Cardiac septum (tissue), 1 donor: Measurements from ENCODE around the gene CFAP57. TPM values are rescaled to one million over a fixed set of nuclear protein-coding genes. Genes with fewer than 3 reads are reported as not detected.

Experiments used
- DNase-seq: peaks from one replicate; pipeline ENCODE4 v3.0.0-alpha.2; 2020; ENCODE audit warnings: low spot score
- intact Hi-C: fragments of 100-400 bp; cut with DNase I; formaldehyde crosslinking; loops from one replicate; pipeline ENCODE4 v1.14.0; 2022
- total RNA-seq: library from RNA; stranded (reverse); fragmentation: NEBNext Ultra II Directional; extraction: Animal tissue kit (Norgen Biotek cat#: 25700); gene quantifications from one replicate; pipeline ENCODE4 v1.2.1, GENCODE V29; 2021
- donor health status: DM: no; HTN: no; CAD: no.

Gene CFAP57
- total RNA-seq, 1 donor from 2014 or later, result 0.13 TPM

GRCh38 chr1:43271186-43272118 lies 99.3 kb downstream of the CFAP57 start:
- intact Hi-C loops, result no loop called here
- peak; percentile 57 for DNase-seq

GRCh38 chr1:43272161-43272560 lies 100.0 kb downstream of the CFAP57 start:
- DNase-seq, result peak; percentile 60
- intact Hi-C loops, result no loop called here

- intact Hi-C loops, result no loop called here
- DNase-seq, result peak; percentile 60
Measured at GRCh38 chr1:43272576-43273571, 100.7 kb downstream of the CFAP57 start.

GRCh38 chr1:43273708-43274107 lies 101.6 kb downstream of the CFAP57 start:
- intact Hi-C loops, result no loop called here
- DNase-seq, result peak; percentile 12

GRCh38 chr1:43274125-43274803 lies 102.1 kb downstream of the CFAP57 start:
- DNase-seq, result peak; percentile 73

GRCh38 chr1:43274804-43275180 lies 102.7 kb downstream of the CFAP57 start:
- DNase-seq, result peak; percentile 12

More at GRCh38 chr1:43274125-43274803, 102.1 kb downstream of the CFAP57 start:
- intact Hi-C loops, result no loop called here

GRCh38 chr1:43275826-43276620 lies 103.9 kb downstream of the CFAP57 start:
- intact Hi-C loops, result no loop called here
- DNase-seq, result peak; percentile 63

More at GRCh38 chr1:43274804-43275180, 102.7 kb downstream of the CFAP57 start:
- intact Hi-C loops, result no loop called here

GRCh38 chr1:43276673-43277072 lies 104.5 kb downstream of the CFAP57 start:
- DNase-seq, result peak; percentile 43
- intact Hi-C loops, result no loop called here

GRCh38 chr1:43277116-43277876 lies 105.2 kb downstream of the CFAP57 start:
- intact Hi-C loops, result no loop called here
- peak; percentile 63 for DNase-seq

GRCh38 chr1:43279161-43279560 lies 107.0 kb downstream of the CFAP57 start:
- DNase-seq, result no peak
- intact Hi-C loops, result no loop called here

GRCh38 chr1:43279666-43280065 lies 107.5 kb downstream of the CFAP57 start:
- intact Hi-C loops, result no loop called here
- peak; percentile 33 for DNase-seq

GRCh38 chr1:43280692-43281091 lies 108.6 kb downstream of the CFAP57 start:
- intact Hi-C loops, result no loop called here
- peak; percentile 9 for DNase-seq

- intact Hi-C loops, result no loop called here
- peak; percentile 63 for DNase-seq
Measured at GRCh38 chr1:43282220-43283195, 110.4 kb downstream of the CFAP57 start.

GRCh38 chr1:43284065-43284464 lies 111.9 kb downstream of the CFAP57 start:
- DNase-seq, result peak; percentile 31
- intact Hi-C loops, result no loop called here

GRCh38 chr1:43284546-43285110 lies 112.5 kb downstream of the CFAP57 start:
- peak; percentile 53 for DNase-seq
- intact Hi-C loops, result no loop called here

GRCh38 chr1:43285269-43285990 lies 113.3 kb downstream of the CFAP57 start, which contains the start of gene C1orf210:
Gene C1orf210 (minus strand): TSS chr1:43285581. CDS start chr1:43283270, 2,311 bp downstream.
- intact Hi-C loops, result no loop called here
- no peak for DNase-seq
